Endothelial cell of hepatic sinusoid (primary cell): Measurements from ENCODE around the gene PRSS8.

ENCODE experiments used
- in situ Hi-C: cut with HindIII; loops from 2 replicates; pipeline ENCODE4 v1.10.0; 2017; ENCODE audit warnings: low sequenced_read_pairs

PRSS8 gene

GRCh38 chr16:31130336-31130891 lies 5.1 kb downstream of the PRSS8 start:
- in situ Hi-C loops = no loop called here

DNA sequence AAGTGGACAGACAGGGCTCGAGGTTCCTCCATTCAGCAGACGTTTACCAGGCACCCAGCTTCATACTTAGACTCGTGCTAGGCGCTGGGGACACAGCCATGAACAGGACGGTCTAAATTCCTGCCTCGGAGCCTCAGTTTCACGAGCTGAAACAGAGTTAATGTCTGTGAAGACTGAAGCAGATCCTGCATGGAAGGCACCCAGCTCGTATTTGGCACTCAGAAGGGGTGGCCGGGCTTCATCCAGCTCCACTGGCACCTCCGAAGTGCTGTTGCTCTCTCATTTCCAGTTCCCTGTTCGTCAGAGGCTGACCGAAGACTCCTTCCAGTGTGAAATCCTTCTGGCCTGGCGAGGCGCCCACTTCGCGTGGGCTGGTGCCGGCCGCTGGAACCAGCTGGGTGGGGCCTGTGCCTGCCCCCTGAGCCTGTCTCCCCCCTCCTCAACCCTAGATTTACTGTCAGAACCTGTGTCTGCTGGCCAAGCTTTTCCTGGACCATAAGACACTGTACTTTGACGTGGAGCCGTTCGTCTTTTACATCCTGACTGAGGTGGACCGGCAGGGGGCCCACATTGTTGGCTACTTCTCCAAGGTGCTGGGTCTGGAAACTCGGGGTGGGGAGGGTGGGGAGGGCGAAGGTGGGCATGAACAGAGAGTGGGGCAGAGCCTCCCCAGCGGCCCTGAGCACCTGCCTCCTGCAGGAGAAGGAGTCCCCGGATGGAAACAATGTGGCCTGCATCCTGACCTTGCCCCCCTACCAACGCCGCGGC lies 5.8 kb downstream of the PRSS8 start:
- in situ Hi-C loops = no loop called here

- in situ Hi-C loops = no loop called here
These were observed 6.6 kb downstream of the PRSS8 start for GRCh38 chr16:31128711-31129567.

DNA sequence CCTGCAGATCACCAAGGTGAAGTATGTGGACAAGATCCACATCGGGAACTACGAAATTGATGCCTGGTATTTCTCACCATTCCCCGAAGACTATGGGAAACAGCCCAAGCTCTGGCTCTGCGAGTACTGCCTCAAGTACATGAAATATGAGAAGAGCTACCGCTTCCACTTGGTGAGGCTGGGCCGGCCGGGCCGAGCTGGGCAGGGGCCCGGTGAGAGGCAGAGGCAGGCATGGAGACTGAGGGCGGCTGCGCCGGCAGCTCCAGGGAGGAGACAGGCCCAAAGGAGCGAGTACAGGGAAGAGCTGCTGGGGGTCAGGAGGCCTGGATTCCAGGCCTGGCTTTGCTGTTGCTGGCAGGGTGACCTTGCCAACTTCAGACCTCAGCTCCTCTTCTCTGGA lies 8.3 kb downstream of the PRSS8 start:
- in situ Hi-C loops = no loop called here

- in situ Hi-C loops = no loop called here
These were observed 9.7 kb downstream of the PRSS8 start for GRCh38 chr16:31125844-31126243.

DNA sequence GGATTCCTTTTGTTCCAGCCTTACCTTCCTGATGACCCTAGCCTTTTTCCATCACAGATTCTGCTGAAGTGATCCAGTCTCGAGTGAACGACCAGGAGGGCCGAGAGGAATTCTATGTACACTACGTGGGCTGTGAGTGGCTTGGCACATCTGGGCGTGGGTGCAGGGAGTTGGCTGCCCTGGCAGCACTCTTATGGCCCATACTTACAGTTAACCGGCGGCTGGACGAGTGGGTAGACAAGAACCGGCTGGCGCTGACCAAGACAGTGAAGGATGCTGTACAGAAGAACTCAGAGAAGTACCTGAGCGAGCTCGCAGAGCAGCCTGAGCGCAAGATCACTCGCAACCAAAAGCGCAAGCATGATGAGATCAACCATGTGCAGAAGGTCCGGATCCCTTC lies 15.4 kb downstream of the PRSS8 start:
- in situ Hi-C loops = no loop called here

DNA sequence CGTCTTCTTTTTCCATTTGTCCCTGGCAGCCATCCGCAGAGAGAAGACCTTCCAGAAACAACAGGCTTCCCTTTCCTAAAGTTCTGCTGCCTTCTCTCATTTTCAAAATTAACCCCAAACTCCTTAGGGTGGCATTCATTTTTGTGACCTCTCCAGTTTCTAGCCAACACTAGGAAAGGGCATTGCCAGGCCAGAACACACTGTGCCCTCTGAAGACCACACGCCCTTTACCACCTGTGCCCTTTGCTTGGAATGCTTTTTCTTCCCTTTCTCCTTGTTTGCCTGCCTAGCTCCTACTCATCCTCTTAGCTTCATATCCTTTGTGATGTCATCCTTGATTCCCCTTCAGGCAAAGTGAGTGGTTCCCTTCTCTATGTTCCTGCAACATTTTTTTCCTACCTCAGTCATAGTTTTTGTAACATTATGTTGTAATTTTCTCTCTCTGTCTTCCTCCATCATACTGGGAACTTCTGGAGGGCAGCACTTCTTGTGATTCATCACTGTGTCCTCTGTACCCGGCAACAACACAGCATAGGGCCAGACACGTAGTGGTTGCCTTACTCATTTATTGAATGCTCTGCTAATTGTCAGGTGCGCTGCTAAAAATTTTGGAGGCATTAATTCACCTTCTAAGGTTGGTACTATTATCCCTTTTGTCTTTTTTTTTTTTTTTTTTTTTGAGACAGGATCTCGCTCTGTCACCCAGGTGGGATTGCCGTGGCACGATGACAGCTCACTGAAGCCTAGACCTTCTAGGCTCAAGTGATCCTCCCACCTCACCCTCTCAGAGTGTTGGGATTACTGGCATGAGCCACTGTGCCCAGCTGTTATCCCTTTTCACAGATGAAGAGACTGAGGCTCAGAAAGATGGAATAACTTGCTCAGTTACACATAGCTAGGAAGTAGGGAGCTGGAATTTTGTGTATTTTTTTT lies 17.0 kb downstream of the PRSS8 start:
- in situ Hi-C loops = no loop called here

GRCh38 chr16:31117384-31118222 lies 17.9 kb downstream of the PRSS8 start, which contains the start of gene KAT8:
KAT8 (plus strand) TSS chr16:31117664; CDS start chr16:31117682, 18 bp downstream.
- in situ Hi-C loops = no loop called here

DNA sequence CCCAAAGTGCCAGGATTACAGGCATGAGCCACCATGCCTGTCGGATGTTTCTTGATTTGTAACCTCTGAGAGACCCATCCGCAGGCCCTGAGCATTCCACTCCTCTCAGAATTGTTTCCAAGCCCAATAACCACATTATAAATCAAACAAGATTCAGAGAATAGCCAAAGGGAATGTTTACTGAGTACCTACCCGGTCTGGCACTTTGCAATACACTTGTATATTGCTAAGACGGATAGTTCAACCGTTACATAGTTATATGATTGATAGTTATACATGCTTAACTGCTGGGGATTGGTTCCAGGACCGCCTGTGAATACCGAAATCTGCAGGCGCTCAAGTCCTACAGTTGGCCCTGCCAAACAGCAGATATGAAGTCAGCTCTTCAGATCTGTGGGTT lies 21.1 kb downstream of the PRSS8 start:
- in situ Hi-C loops = no loop called here

DNA sequence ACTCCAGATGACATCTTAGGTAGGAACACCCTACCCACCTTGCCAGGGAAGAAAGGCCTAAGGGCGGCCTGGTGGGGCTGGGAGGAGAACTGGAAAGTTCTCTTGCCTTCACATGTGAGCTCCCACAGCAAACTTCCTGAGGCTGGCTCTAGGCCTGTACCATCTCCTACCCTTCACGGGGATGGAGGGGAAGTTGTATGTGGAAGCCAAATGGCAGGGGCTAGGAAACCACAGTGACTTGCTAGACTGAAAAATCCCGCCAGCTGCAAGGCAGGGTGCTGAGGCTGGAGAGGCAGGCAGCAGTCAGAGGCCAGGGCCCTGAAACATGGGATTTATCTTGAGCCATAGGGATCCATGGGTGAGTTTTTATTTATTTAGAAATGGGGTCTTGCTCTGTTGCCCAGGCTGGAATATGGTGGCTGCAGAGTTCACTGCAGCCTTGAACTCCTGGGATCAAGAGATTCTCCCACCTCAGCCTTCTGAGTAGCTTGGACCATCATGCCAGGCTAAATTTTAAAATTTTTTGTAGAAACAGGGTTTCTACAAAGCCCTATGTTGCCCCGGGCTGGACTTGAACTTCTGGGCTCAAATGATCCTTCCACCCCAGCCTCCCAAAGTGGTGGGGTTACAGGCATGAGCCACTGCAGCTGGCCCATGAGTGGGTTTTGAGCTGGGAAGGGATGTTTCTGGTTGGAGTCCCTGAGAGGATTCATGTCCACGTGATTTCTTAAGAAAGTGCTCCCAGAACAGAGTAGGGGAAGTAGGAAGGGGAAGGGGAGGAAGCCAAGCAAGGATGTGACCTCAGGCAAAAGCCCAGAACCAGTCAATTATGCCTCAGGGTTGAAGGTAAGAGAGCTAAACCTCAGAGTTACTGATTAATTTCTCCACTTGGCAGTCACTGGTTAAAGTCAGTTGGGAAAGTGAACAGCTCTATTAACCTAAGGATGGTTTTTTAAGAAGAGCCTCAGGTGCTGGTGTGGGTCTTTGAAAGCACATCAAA lies 22.1 kb downstream of the PRSS8 start:
- in situ Hi-C loops = no loop called here

DNA sequence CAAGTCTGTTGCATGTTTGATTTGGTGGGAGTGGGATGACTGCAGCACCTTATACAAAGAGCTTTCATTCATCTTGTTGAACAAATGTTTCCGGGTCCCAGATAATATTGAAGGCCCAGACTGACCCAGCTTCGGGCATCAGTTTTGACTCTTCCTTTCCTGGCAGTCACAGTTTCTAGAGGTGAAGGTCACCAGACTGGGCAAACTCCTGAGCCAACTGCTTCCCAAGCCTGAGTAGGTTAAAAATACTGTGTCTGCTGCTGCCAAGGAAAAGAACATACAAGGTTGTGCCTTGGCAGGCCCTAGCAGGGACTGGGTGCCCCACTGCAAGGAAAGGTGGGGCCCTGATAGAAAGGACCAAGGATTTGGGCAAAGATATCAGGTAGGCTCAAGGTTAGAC lies 22.8 kb downstream of the PRSS8 start:
- in situ Hi-C loops = no loop called here

- in situ Hi-C loops = no loop called here
These were observed 23.6 kb downstream of the PRSS8 start for GRCh38 chr16:31111881-31112466.

GRCh38 chr16:31110106-31111034 lies 25.2 kb downstream of the PRSS8 start:
- in situ Hi-C loops = no loop called here

GRCh38 chr16:31109622-31110021 lies 25.9 kb downstream of the PRSS8 start:
- in situ Hi-C loops = no loop called here

DNA sequence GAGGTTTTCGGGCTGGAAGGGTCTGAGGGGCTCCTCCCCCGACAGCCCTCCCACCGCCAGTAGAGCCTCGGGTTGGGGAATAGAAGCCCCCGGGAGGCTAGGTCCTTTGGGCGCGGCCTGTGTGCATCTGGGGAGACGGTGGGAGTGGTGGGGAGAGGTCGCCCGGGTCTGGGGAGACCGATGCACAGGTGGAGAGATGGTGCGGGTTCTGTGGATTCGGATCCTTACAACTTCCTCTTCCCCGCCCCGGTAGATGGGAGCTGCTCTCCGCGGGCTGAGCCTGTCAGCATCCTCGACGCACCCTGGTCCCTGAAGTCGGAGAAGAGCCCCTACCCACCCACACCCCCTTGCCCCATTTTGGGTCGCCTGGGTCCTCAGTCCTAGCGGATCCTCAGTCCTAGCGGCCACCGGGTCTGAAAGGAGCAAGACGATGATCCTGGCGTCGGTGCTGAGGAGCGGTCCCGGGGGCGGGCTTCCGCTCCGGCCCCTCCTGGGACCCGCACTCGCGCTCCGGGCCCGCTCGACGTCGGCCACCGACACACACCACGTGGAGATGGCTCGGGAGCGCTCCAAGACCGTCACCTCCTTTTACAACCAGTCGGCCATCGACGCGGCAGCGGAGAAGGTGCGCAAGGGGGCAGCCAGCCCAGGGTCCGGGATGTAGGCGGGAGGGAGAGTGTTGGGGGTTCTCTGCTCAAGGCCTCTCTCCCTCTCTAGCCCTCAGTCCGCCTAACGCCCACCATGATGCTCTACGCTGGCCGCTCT lies 26.6 kb downstream of the PRSS8 start:
- in situ Hi-C loops = no loop called here

DNA sequence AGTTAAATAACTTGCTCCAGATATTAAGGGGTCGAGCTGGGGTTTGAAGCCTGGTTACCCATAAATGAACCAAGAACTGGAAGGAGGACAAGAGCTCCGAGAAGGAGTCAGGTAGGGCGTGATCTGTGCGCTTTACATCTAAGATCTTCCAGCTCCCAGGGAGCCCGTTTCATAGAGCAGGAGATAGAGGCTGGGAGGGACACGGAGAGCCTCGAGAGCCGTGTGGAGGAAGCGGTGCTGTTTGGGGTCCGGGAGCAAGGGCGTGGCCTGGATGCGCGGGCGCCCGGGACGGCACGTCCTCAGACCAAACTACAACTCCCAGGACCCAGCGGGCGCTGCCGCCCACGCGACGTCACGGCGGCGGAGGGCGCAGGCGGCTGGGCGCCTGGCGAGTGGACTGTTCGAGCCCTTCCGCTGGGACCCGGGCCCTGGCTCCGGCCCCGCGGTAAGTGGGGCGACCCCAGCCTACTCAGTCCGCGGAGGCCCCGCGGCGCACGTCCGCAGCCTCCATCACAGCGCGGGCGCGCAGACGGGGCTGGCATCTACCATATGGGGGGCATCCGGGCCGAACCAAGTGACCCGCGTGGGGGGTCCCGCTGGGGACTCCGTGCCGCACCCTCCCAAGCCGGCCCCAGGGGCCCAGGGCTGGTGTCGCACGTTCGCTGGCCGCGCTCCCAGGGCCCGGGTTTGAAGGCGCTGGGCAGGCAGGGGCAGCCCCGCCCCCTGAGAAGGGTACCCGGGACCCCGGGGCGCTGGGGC lies 27.3 kb downstream of the PRSS8 start, which contains the start of gene BCKDK:
TSS of gene BCKDK (plus strand) at position 352 of the 759 bp plus-strand sequence. CDS start 838 bp downstream, outside the sequence.
- in situ Hi-C loops = no loop called here
